Activated naive CD4-positive, alpha-beta T cell treated with anti-CD3 and anti-CD28 coated beads for 36 hours (primary cell): ENCODE measurements around the gene CCDC136. TPM values are rescaled to one million over a fixed set of nuclear protein-coding genes. Genes with fewer than 3 reads are reported as not detected.
A peak's percentile ranks its signal among the peaks of the same experiment; 100 is the strongest.

Source experiments
- CTCF ChIA-PET: fragments of 350-600 bp; sonication (Branson Sonifier 250); formaldehyde crosslinking; loops from one replicate; lab custom pipeline; 2021; ENCODE audit warnings: antibody characterized with exemption; lab: Charles Lee
- DNase-seq: peaks from one replicate; pipeline ENCODE4 v3.0.0-alpha.2; 2020
- H3K27ac Mint-ChIP-seq: one replicate; pipeline ENCODE4 v1.8.0; 2021; ENCODE audit warnings: mild to moderate bottlenecking, mixed read lengths
- H3K27me3 Mint-ChIP-seq: one replicate; pipeline ENCODE4 v1.8.0; 2021; ENCODE audit warnings: low read depth, mixed read lengths
- H3K36me3 Mint-ChIP-seq: one replicate; pipeline ENCODE4 v1.8.0; 2021; ENCODE audit warnings: low read depth, mixed read lengths
- H3K4me1 Mint-ChIP-seq: one replicate; pipeline ENCODE4 v1.8.0; 2021; ENCODE audit warnings: low read depth, mixed read lengths
- H3K4me3 Mint-ChIP-seq: one replicate; pipeline ENCODE4 v1.8.0; 2021; ENCODE audit warnings: mild to moderate bottlenecking, moderate library complexity, mixed read lengths
- H3K9me3 Mint-ChIP-seq: one replicate; pipeline ENCODE4 v1.8.0; 2021; ENCODE audit warnings: mixed read lengths
- intact Hi-C: fragments of 100-400 bp; cut with micrococcal nuclease; formaldehyde crosslinking; loops from one replicate; pipeline ENCODE4 v1.15.1; 2023
- total RNA-seq, 2 experiments: library from RNA; stranded (reverse); gene quantifications; one replicate each; pipeline ENCODE4 v1.2.3, GENCODE V29; 2021

CCDC136 gene
- 1 to 10 TPM; 4.2 to 5.9 TPM for total RNA-seq

- H3K9me3 Mint-ChIP-seq = no peaks in the 10 kb centered on the region
- H3K27me3 Mint-ChIP-seq = peaks cover 3% of the 10 kb centered on the region
- no peak within 1 kb of the TSS for H3K27ac Mint-ChIP-seq
- intact Hi-C loops = loop anchor here (1.0 to 5.0 kb wide), 5 partner anchors 52 to 448 kb away; partner anchors contain the start of genes ATP6V1F, CALU and RBM28
- peaks cover 3% of the 10 kb centered on the region for H3K4me1 Mint-ChIP-seq
- H3K4me3 Mint-ChIP-seq = peak within 1 kb of the TSS; percentile 82
- CTCF ChIA-PET = no interaction called here
- H3K36me3 Mint-ChIP-seq = no peaks in the 10 kb centered on the region
- DNase-seq = peak; percentile 79
Observed at GRCh38 chr7:128791121-128791971, at the start of gene CCDC136. Gene CCDC136 (plus strand): TSS chr7:128791968. CDS start chr7:128792412, 444 bp downstream.

- intact Hi-C loops = no loop called here
- Mint-ChIP-seq H3K4me3 (no peak overlapping the region), H3K4me1 (peaks cover 54% of the 10 kb centered on the region), H3K9me3 (no peaks in the 10 kb centered on the region), H3K27me3 (no peaks in the 10 kb centered on the region), H3K36me3 (peaks cover 6% of the 10 kb centered on the region), H3K27ac (no peak overlapping the region)
- DNase-seq = no peak
- CTCF ChIA-PET = no interaction called here
Observed at GRCh38 chr7:128742206-128742605, 49.6 kb upstream of the CCDC136 start.

DNA sequence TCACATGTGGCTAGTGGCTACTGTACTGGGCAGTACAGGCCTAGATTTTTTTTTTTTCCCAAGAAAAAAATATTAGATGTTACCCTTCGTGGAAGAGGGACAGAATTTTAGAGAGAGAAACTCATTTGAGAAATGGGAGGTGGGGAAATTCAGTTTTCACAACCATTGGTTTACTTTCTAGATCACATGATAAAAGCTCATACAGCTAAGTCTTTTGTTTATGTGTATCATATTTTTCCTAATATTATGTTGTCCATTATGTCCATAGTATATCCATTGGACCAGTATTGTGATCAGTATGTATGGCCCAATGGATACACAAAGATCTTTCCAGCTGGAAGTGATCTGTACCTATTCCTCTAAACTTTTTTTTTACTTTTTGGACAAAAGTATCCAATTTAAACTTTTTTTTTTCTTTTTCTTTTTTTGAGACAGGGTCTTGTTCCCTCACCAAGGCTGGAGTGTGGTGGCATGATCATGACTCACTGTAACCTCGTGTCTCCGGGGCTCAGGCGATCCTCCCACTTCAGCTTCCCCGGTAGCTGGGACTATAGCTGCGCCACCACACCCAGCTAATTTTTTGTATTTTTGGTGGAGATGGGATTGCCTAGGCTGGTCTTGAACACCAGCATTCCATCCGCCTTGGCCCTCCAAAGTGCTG is 48.5 kb upstream of the CCDC136 start:
- CTCF ChIA-PET = interaction anchor here (0.7 kb wide), 1 partner anchor 290 kb away, joined by 3 read pairs; no protein-coding TSS in a partner anchor
- peaks cover 8% of the 10 kb centered on the region for H3K36me3 Mint-ChIP-seq
- H3K27me3 Mint-ChIP-seq = no peaks in the 10 kb centered on the region
- no peak overlapping the region for H3K27ac Mint-ChIP-seq
- intact Hi-C loops = no loop called here
- H3K9me3 Mint-ChIP-seq = no peaks in the 10 kb centered on the region
- peaks cover 55% of the 10 kb centered on the region for H3K4me1 Mint-ChIP-seq
- H3K4me3 Mint-ChIP-seq = no peak overlapping the region
- DNase-seq = no peak

- H3K4me1 Mint-ChIP-seq = peaks cover 50% of the 10 kb centered on the region
- no peaks in the 10 kb centered on the region for H3K27me3 Mint-ChIP-seq
- no peak overlapping the region for H3K27ac Mint-ChIP-seq
- no peak for DNase-seq
- intact Hi-C loops = no loop called here
- no peak overlapping the region for H3K4me3 Mint-ChIP-seq
- CTCF ChIA-PET = no interaction called here
- H3K36me3 Mint-ChIP-seq = peaks cover 15% of the 10 kb centered on the region
- no peaks in the 10 kb centered on the region for H3K9me3 Mint-ChIP-seq
Observed at GRCh38 chr7:128744366-128744905, 47.3 kb upstream of the CCDC136 start.

DNA sequence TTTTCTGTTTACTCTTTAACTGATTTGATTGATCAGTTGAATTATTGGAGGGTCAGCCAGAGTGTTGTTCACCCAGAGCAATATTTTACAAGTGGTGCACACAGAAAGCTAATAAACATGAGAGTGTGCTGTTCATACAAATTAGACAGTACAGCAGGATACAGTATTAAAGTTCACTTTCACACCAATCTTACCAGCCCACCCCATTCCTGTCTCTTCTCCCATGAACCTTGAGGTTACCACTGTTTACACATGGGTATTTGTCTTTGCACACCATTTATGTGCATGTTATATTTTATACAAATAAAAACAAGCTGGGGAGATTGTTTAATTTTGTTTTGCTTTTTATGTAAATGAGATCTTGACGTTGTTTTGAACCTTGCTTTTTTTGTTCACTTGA is 46.1 kb upstream of the CCDC136 start:
- no peak overlapping the region for H3K4me3 Mint-ChIP-seq
- no peak for DNase-seq
- no peaks in the 10 kb centered on the region for H3K27me3 Mint-ChIP-seq
- H3K9me3 Mint-ChIP-seq = no peaks in the 10 kb centered on the region
- intact Hi-C loops = no loop called here
- H3K4me1 Mint-ChIP-seq = peaks cover 41% of the 10 kb centered on the region
- CTCF ChIA-PET = interaction anchor here (0.6 to 0.7 kb wide), 2 partner anchors 156 to 340 kb away, joined by 3 read pairs; no protein-coding TSS in a partner anchor
- peaks cover 22% of the 10 kb centered on the region for H3K36me3 Mint-ChIP-seq
- no peak overlapping the region for H3K27ac Mint-ChIP-seq

DNA sequence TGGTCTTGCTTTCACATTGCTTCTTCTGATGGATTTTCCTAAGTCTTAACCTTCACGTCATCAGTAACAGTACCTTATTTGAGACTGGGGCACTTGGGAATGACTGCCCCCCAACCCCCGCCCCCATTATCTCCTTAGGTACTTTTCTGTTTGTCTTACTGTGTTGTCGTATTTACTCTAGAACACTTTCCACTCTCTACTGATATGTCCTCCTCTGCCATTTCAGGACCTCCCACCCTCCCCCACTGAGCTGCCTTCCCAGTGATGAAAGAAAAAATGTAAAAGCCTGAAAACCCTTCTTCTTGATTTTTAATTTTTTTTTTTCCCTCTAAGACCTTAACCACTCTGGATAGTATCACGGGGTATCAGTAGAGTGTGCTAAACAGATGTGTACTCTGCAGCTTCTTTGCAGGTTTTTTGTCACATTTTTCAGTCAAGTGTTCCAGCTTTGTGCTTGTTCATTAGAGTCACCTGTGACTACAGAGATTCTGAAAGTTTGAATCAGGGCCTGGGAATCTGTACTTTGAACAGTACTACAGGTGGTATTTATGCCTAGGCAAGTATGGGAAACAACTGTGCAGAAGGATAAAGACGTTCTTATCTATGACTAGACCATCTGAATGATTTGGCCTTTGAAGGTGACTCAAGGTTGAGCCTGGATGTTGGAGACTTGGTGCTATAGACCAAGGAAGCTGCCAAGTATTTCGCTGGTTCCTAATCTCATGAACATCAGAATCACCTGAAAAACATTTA is 44.3 kb upstream of the CCDC136 start:
- no peaks in the 10 kb centered on the region for H3K9me3 Mint-ChIP-seq
- H3K4me1 Mint-ChIP-seq = peaks cover 24% of the 10 kb centered on the region
- DNase-seq = no peak
- H3K27me3 Mint-ChIP-seq = no peaks in the 10 kb centered on the region
- CTCF ChIA-PET = interaction anchor here (0.7 to 1.0 kb wide), 2 partner anchors 75 to 416 kb away, joined by 3 read pairs; partner anchors contain the start of gene GARIN1A
- no peak overlapping the region for H3K4me3 Mint-ChIP-seq
- H3K36me3 Mint-ChIP-seq = peaks cover 20% of the 10 kb centered on the region
- intact Hi-C loops = no loop called here
- H3K27ac Mint-ChIP-seq = no peak overlapping the region

DNA sequence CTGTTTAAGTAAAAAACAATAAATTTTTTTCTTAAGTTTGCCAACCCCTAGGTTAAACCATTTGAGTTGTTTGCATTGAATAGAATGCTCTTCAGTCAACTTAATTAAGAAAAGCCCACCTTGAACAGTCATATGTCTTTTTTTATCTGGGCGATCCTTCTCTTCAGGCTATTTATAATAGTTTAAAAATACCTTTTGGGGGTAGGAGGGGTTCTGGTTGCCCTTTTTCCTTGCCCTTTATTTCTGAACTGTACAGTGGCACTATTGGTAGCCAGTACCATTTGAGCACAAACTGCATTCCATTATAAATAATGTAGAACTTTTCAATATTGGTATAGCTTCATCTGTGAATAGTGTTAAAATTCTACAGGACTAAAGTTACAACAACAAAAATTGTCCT is 39.5 kb upstream of the CCDC136 start:
- no peaks in the 10 kb centered on the region for H3K9me3 Mint-ChIP-seq
- H3K4me1 Mint-ChIP-seq = peaks cover 7% of the 10 kb centered on the region
- no peak overlapping the region for H3K27ac Mint-ChIP-seq
- CTCF ChIA-PET = interaction anchor here (0.5 kb wide), 1 partner anchor 278 kb away, joined by 3 read pairs; no protein-coding TSS in a partner anchor
- H3K4me3 Mint-ChIP-seq = no peak overlapping the region
- H3K36me3 Mint-ChIP-seq = peaks cover 31% of the 10 kb centered on the region
- H3K27me3 Mint-ChIP-seq = no peaks in the 10 kb centered on the region
- intact Hi-C loops = no loop called here
- no peak for DNase-seq

- CTCF ChIA-PET = no interaction called here
- H3K36me3 Mint-ChIP-seq = peaks cover 24% of the 10 kb centered on the region
- intact Hi-C loops = no loop called here
Observed at GRCh38 chr7:128755075-128755818, 36.5 kb upstream of the CCDC136 start.

DNA sequence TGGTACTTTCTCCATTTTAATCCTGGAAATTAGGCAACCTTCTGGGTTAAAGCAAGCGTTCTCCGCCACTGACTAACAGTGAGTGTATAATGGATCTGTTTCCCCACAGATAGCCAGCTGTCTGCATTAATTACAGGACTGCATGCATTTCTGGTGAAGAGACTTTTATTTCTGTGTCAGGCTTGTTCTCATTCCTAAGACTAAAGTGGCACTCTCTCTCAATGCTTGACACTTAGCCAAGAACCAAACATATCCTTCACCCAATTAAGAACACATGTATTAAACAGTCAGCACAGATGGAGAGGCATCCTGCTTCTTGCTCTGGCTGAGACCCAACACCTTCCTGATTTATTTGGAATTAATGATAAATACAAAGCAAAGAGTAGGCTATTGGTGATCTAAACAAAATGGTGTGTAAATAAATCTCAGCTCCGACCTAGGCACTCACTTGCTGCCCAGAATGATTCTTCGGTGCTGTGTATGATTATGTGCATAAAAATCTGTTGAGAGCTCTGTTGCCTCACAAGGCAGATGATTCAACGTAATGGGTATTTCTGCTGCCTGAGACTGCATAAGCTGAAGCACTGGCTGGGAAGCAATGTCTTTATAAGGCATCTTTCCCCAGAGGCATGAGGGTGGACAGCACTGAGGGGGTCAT is 35.8 kb upstream of the CCDC136 start:
- Mint-ChIP-seq H3K4me3 (no peak overlapping the region), H3K36me3 (peaks cover 21% of the 10 kb centered on the region), H3K27ac (no peak overlapping the region), H3K4me1 (peaks cover 4% of the 10 kb centered on the region), H3K27me3 (no peaks in the 10 kb centered on the region), H3K9me3 (no peaks in the 10 kb centered on the region)
- no peak for DNase-seq
- CTCF ChIA-PET = interaction anchor here (0.7 kb wide), 1 partner anchor 275 kb away, joined by 3 read pairs; no protein-coding TSS in a partner anchor
- intact Hi-C loops = no loop called here

More at GRCh38 chr7:128755075-128755818, 36.5 kb upstream of the CCDC136 start:
- Mint-ChIP-seq H3K27me3 (no peaks in the 10 kb centered on the region), H3K27ac (no peak overlapping the region), H3K9me3 (no peaks in the 10 kb centered on the region), H3K4me1 (peaks cover 4% of the 10 kb centered on the region), H3K4me3 (no peak overlapping the region)
- no peak for DNase-seq

- no peak overlapping the region for H3K4me3 Mint-ChIP-seq
- CTCF ChIA-PET = interaction anchor here (0.6 to 0.7 kb wide), 3 partner anchors 49 to 418 kb away, joined by 3 read pairs; no protein-coding TSS in a partner anchor
Observed at GRCh38 chr7:128757203-128757602, 34.6 kb upstream of the CCDC136 start.

DNA sequence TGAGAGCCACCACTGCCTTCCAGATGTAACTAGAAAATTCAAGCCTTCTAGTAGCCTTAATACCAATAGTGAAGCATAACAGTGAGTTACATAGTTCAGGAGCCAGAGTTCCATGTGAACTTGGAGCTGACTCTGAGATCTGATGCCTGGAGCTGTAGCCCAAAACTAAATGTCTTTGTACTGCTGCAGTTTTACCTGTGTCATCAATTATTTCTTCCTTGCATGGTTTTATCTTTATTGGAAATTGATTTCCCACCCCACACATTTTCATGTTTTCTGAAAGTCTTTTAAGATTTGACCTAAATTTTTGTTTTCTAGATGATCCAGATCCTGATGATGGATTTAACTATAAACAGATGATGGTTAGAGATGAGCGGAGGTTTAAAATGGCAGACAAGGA is 33.2 kb upstream of the CCDC136 start:
- H3K4me3 Mint-ChIP-seq = no peak overlapping the region
- intact Hi-C loops = no loop called here
- H3K36me3 Mint-ChIP-seq = peaks cover 29% of the 10 kb centered on the region
- H3K27ac Mint-ChIP-seq = no peak overlapping the region
- H3K9me3 Mint-ChIP-seq = no peaks in the 10 kb centered on the region
- CTCF ChIA-PET = no interaction called here
- H3K4me1 Mint-ChIP-seq = peaks cover 4% of the 10 kb centered on the region
- DNase-seq = no peak
- H3K27me3 Mint-ChIP-seq = no peaks in the 10 kb centered on the region

More at GRCh38 chr7:128757203-128757602, 34.6 kb upstream of the CCDC136 start:
- H3K9me3 Mint-ChIP-seq = no peaks in the 10 kb centered on the region
- no peak for DNase-seq
- intact Hi-C loops = no loop called here
- peaks cover 29% of the 10 kb centered on the region for H3K36me3 Mint-ChIP-seq
- H3K27ac Mint-ChIP-seq = no peak overlapping the region
- H3K27me3 Mint-ChIP-seq = no peaks in the 10 kb centered on the region
- peaks cover 4% of the 10 kb centered on the region for H3K4me1 Mint-ChIP-seq
